Lower leg skin (tissue), 3 donors: ENCODE data around the gene DNLZ.

Experiments used
- CTCF ChIP-seq, 3 donors: fragments of 450-650 bp; IDR thresholded peaks; one replicate each; pipeline ENCODE4 v1.5.1; 2016; ENCODE audit warnings: antibody characterized with exemption in 3 of 3, mild to moderate bottlenecking in 3 of 3, moderate library complexity in 2 of 3
- POLR2A ChIP-seq, 2 donors: fragments of 450-650 bp; IDR thresholded peaks; one replicate each; pipeline ENCODE4 v1.6.1; 2016 to 2017; ENCODE audit warnings: antibody characterized with exemption in 2 of 2, mild to moderate bottlenecking in 1 of 2, moderate library complexity in 1 of 2

- no peak for TF ChIP-seq POLR2A (IDR thresholded peaks at IDR 0.05)
- TF ChIP-seq CTCF (IDR thresholded peaks at IDR 0.05), result no peak
Measured at GRCh38 chr9:136322756-136323330, 40.7 kb downstream of the DNLZ start.
